HepG2 (cell line): ENCODE measurements around the gene ANKRD11. TPM values are rescaled to one million over a fixed set of nuclear protein-coding genes. Genes with fewer than 3 reads are reported as not detected.

Source experiments
- AKAP8 ChIP-seq: sonication (generic); formaldehyde crosslinking; IDR thresholded peaks from 2 replicates; pipeline ENCODE4 v1.5.1; 2020; ENCODE audit warnings: mild to moderate bottlenecking, missing genetic modification reagents
- CEBPZ ChIP-seq: IDR thresholded peaks from 2 replicates; pipeline ENCODE4 v1.6.1; 2012; ENCODE audit warnings: low read length, improper control_type of control experiment
- CERS6 ChIP-seq: sonication (generic); formaldehyde crosslinking; IDR thresholded peaks from 2 replicates; pipeline ENCODE4 v1.5.0; 2020; ENCODE audit warnings: missing genetic modification reagents
- DZIP1 ChIP-seq: sonication (generic); formaldehyde crosslinking; IDR thresholded peaks from 2 replicates; pipeline ENCODE4 v1.5.0; 2020; ENCODE audit warnings: mild to moderate bottlenecking, missing genetic modification reagents
- GZF1 ChIP-seq: sonication (generic); formaldehyde crosslinking; IDR thresholded peaks from 2 replicates; pipeline ENCODE4 v1.5.1; 2020; ENCODE audit warnings: mild to moderate bottlenecking, missing genetic modification reagents
- HIVEP1 ChIP-seq: sonication (generic); formaldehyde crosslinking; IDR thresholded peaks from 2 replicates; pipeline ENCODE4 v1.4.0; 2020; ENCODE audit warnings: mild to moderate bottlenecking, missing genetic modification reagents
- HNRNPH1 ChIP-seq: fragments of 200-400 bp; formaldehyde crosslinking; optimal IDR thresholded peaks from 2 replicates; pipeline ENCODE3; 2017; ENCODE audit warnings: mild to moderate bottlenecking, low read depth, low read length
- KDM5A ChIP-seq: fragments of 200-600 bp; sonication (generic); IDR thresholded peaks from 2 replicates; pipeline ENCODE4 v1.7.0; 2018; ENCODE audit warnings: antibody characterized with exemption, mild to moderate bottlenecking, low read length, borderline replicate concordance
- KLF16 ChIP-seq, 2 experiments: sonication (generic) in 1 of 2; formaldehyde crosslinking in 1 of 2; IDR thresholded peaks; 2 replicates each; pipeline versions ENCODE4 v1.6.1 to v1.8.0; 2016 to 2023; ENCODE audit warnings: missing genetic modification reagents in 2 of 2, missing compliant biosample characterization in 1 of 2
- RFX5 ChIP-seq: IDR thresholded peaks from 2 replicates; pipeline ENCODE4 v1.6.1; 2011; ENCODE audit warnings: low read depth, low read length, improper control_type of control experiment
- STAT5B ChIP-seq: sonication (generic); formaldehyde crosslinking; IDR thresholded peaks from 2 replicates; pipeline ENCODE4 v1.4.0; 2020; ENCODE audit warnings: missing genetic modification reagents
- WIZ ChIP-seq: sonication (generic); formaldehyde crosslinking; IDR thresholded peaks from 2 replicates; pipeline ENCODE4 v1.5.1; 2020; ENCODE audit warnings: mild to moderate bottlenecking, missing genetic modification reagents
- ZBTB7A ChIP-seq: sonication (generic); formaldehyde crosslinking; IDR thresholded peaks from 2 replicates; pipeline ENCODE4 v1.8.0; 2022; ENCODE audit warnings: mild to moderate bottlenecking, missing genetic modification reagents
- ZNF121 ChIP-seq: sonication (generic); formaldehyde crosslinking; IDR thresholded peaks from 2 replicates; pipeline ENCODE4 v1.5.0; 2020; ENCODE audit warnings: mild to moderate bottlenecking, missing genetic modification reagents
- ZNF44 ChIP-seq: sonication (generic); formaldehyde crosslinking; IDR thresholded peaks from 2 replicates; pipeline ENCODE4 v1.5.1; 2020; ENCODE audit warnings: mild to moderate bottlenecking, missing genetic modification reagents
- ZNF460 ChIP-seq: sonication (generic); formaldehyde crosslinking; IDR thresholded peaks from 2 replicates; pipeline ENCODE4 v1.5.1; 2020; ENCODE audit warnings: missing genetic modification reagents, mild to moderate bottlenecking, borderline replicate concordance
- ZNF629 ChIP-seq: sonication (generic); formaldehyde crosslinking; conservative IDR thresholded peaks from 2 replicates; pipeline ENCODE4 v1.5.0; 2020; ENCODE audit warnings: missing genetic modification reagents
- ZNF878 ChIP-seq: sonication (generic); formaldehyde crosslinking; IDR thresholded peaks from 2 replicates; pipeline ENCODE4 v1.8.1; 2023; ENCODE audit warnings: mild to moderate bottlenecking, missing genetic modification reagents, moderate library complexity
- polyA plus RNA-seq, 8 experiments: library from polyadenylated mRNA; depleted of rRNA in 3 of 8; stranded (reverse) in 7 of 8; unstranded in 1 of 8; fragments of >200 nt; fragmentation: Illumina TruSeq in 4 of 8; extraction: Trizol in 4 of 8; gene quantifications; 2 replicates each; pipeline versions ENCODE4 v1.2.1 to v1.2.3, GENCODE V29; 2011 to 2016; ENCODE audit warnings: low read depth in 4 of 8, missing spikeins in 1 of 8, mixed read lengths in 1 of 8; ENCODE audit not compliant: insufficient read depth in 1 of 8
- total RNA-seq, 5 experiments: library from RNA; depleted of rRNA; stranded (reverse); fragments of >200 nt; fragmentation: Illumina TruSeq; extraction: Trizol; gene quantifications; 2 replicates each; pipeline ENCODE4 v1.2.3, GENCODE V29; 2016; ENCODE audit warnings: low read depth in 1 of 5
- TF ChIP-seq, protein P1 (sequence below): sonication (generic); formaldehyde crosslinking; IDR thresholded peaks from 2 replicates; pipeline ENCODE4 v1.4.0; 2020; ENCODE audit warnings: low read depth, missing genetic modification reagents

Gene ANKRD11
- total and polyA plus RNA-seq, 2 of the 13 experiments (the other 11 are each of a cell fraction or from before 2014, with no cell fraction given) = 21.4 to 38.4 TPM

- TF ChIP-seq, protein P1, sequence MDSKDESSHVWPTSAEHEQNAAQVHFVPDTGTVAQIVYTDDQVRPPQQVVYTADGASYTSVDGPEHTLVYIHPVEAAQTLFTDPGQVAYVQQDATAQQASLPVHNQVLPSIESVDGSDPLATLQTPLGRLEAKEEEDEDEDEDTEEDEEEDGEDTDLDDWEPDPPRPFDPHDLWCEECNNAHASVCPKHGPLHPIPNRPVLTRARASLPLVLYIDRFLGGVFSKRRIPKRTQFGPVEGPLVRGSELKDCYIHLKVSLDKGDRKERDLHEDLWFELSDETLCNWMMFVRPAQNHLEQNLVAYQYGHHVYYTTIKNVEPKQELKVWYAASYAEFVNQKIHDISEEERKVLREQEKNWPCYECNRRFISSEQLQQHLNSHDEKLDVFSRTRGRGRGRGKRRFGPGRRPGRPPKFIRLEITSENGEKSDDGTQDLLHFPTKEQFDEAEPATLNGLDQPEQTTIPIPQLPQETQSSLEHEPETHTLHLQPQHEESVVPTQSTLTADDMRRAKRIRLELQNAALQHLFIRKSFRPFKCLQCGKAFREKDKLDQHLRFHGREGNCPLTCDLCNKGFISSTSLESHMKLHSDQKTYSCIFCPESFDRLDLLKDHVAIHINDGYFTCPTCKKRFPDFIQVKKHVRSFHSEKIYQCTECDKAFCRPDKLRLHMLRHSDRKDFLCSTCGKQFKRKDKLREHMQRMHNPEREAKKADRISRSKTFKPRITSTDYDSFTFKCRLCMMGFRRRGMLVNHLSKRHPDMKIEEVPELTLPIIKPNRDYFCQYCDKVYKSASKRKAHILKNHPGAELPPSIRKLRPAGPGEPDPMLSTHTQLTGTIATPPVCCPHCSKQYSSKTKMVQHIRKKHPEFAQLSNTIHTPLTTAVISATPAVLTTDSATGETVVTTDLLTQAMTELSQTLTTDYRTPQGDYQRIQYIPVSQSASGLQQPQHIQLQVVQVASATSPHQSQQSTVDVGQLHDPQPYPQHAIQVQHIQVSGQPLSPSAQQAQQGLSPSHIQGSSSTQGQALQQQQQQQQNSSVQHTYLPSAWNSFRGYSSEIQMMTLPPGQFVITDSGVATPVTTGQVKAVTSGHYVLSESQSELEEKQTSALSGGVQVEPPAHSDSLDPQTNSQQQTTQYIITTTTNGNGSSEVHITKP (CRISPR knock-in tag) = no peak
- TF ChIP-seq STAT5B (CRISPR knock-in tag) = no peak
- TF ChIP-seq HIVEP1 = 0 out of 2 replicates have a peak, but pooled peaks have one; percentile 7
- no peak for TF ChIP-seq WIZ (CRISPR knock-in tag)
- no peak for TF ChIP-seq ZNF629
- no peak for TF ChIP-seq ZBTB7A (CRISPR knock-in tag)
- TF ChIP-seq ZNF878 = no peak
- TF ChIP-seq HNRNPH1 = no peak
- no peak for TF ChIP-seq ZNF121 (CRISPR knock-in tag)
- TF ChIP-seq KDM5A = no peak
- no peak for TF ChIP-seq KLF16 (CRISPR knock-in tag; IDR thresholded peaks at IDR 0.05)
- no peak for TF ChIP-seq CERS6 (CRISPR knock-in tag)
- TF ChIP-seq RFX5 = no peak
- no peak for TF ChIP-seq DZIP1 (CRISPR knock-in tag)
- TF ChIP-seq AKAP8 (CRISPR knock-in tag) = no peak
- peak; percentile 81 for TF ChIP-seq ZNF460 (CRISPR knock-in tag)
- TF ChIP-seq ZNF44 (CRISPR knock-in tag) = no peak
- TF ChIP-seq CEBPZ = no peak
- TF ChIP-seq GZF1 (CRISPR knock-in tag) = no peak
Observed at GRCh38 chr16:89322321-89323119, 167.8 kb downstream of the ANKRD11 start (continued).
